ENCODE results near the gene NPLOC4.

The NPLOC4 gene

GRCh38 chr17:81646869-81647600, 10.1 kb upstream of the NPLOC4 start:
- Histone ChIP-seq H3K4me3 (ENCODE audit: low read length) (no peak overlapping the region), H3K27ac (ENCODE audit: low read length) (no peak overlapping the region), H3K9me3 (ENCODE audit: control insufficient read depth, low read depth, low read length) (no peaks in the 10 kb centered on the region), H3K9ac (ENCODE audit: low read length) (no peak overlapping the region), H3K4me1 (ENCODE audit: control insufficient read depth, low read depth, low read length) (no peaks in the 10 kb centered on the region), H3K27me3 (ENCODE audit: control insufficient read depth, insufficient read depth, low read length) (peaks cover 26% of the 10 kb centered on the region), H3K36me3 (ENCODE audit: control insufficient read depth, low read depth, low read length) (no peaks in the 10 kb centered on the region)

GRCh38 chr17:81644976-81645952, 8.4 kb upstream of the NPLOC4 start:
- no peak overlapping the region for H3K4me3 ChIP-seq (ENCODE audit: low read length)
- no peak overlapping the region for H3K27ac ChIP-seq (ENCODE audit: low read length)
- H3K36me3 ChIP-seq (ENCODE audit: control insufficient read depth, low read depth, low read length): no peaks in the 10 kb centered on the region
- H3K9ac ChIP-seq (ENCODE audit: low read length): no peak overlapping the region
- no peaks in the 10 kb centered on the region for H3K9me3 ChIP-seq (ENCODE audit: control insufficient read depth, low read depth, low read length)
- no peaks in the 10 kb centered on the region for H3K4me1 ChIP-seq (ENCODE audit: control insufficient read depth, low read depth, low read length)
- H3K27me3 ChIP-seq (ENCODE audit: control insufficient read depth, insufficient read depth, low read length): peaks cover 26% of the 10 kb centered on the region

DNA sequence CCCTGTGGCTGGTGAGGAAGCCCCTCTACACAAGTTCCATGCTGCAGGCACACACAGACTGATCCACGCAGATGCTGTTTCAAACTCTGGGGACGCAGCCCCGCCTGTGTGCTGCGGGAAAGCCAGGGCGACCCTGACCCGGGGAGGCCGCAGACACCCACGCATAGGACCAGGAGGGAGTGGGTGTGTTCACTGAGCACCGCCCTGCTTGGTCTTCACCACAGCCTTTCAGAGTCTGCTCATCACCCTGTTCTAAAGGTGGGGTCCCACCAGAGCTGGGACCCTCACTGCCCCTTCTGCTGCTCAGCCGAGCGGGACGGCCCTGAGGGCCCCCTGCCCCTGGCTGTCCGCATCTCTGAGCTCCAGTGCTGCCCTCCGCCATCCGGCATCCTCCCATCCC, 7.6 kb upstream of the NPLOC4 start:
- H3K4me1 ChIP-seq (ENCODE audit: control insufficient read depth, low read depth, low read length): no peaks in the 10 kb centered on the region
- H3K9ac ChIP-seq (ENCODE audit: low read length): no peak overlapping the region
- H3K27ac ChIP-seq (ENCODE audit: low read length): no peak overlapping the region
- H3K9me3 ChIP-seq (ENCODE audit: control insufficient read depth, low read depth, low read length): no peaks in the 10 kb centered on the region
- no peak overlapping the region for H3K4me3 ChIP-seq (ENCODE audit: low read length)
- H3K27me3 ChIP-seq (ENCODE audit: control insufficient read depth, insufficient read depth, low read length): peaks cover 26% of the 10 kb centered on the region
- H3K36me3 ChIP-seq (ENCODE audit: control insufficient read depth, low read depth, low read length): no peaks in the 10 kb centered on the region

DNA sequence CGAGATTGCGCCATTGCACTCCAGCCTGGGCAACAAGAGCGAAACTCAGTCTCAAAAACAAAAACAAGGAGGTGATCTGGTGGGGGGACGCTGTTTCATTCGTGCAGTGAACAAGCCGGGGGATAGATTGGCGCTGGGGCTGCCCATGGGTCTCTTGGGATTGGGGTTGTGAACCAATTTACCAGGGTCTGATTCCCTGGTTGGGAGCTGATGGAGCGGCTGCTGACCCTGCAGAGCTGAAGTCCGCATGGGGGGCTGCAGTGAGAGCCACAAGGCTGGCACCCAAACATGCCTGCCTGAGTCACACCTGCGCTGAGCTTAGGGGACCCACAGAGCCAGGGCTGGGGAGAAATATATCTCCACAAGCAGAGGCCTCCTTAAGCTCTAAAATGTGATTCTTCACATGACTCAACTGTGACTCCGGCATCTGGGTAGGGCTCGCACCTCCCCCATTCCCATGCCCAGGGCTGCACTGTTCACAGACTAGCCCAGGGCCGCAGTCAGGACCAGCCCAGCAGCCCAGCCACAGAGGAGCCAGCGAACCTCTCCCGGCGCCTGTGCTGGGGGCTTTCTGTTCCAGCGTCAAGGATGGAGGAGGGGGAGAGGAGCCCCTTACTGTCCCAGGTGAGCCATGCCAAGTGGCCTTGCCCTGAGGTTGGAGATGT, 5.0 kb upstream of the NPLOC4 start:
- no peak overlapping the region for H3K27ac ChIP-seq (ENCODE audit: low read length)
- no peak overlapping the region for H3K9ac ChIP-seq (ENCODE audit: low read length)
- no peak overlapping the region for H3K4me3 ChIP-seq (ENCODE audit: low read length)

DNA sequence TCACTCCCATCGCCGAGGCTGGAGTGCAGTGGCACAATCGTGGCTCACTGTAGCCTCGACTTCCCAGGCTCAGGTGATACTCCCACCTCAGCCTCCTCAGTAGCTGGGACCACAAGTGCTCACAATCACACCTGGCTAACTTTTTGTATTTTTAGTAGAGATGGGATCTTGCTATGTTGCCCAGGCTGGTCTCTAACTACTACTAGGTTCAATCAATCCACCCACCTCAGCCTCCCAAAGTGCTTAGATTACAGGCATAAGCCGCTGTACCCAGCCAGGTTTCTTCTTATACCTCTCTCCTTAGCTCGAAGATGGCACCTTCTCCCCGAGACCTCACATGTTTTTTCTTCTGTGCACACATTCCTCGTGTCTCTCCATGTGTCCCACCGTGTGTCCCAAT, 3.1 kb upstream of the NPLOC4 start:
- Histone ChIP-seq H3K4me3 (ENCODE audit: low read length) (no peak overlapping the region), H3K9ac (ENCODE audit: low read length) (no peak overlapping the region), H3K4me1 (ENCODE audit: control insufficient read depth, low read depth, low read length) (peaks cover 5% of the 10 kb centered on the region), H3K9me3 (ENCODE audit: control insufficient read depth, low read depth, low read length) (no peaks in the 10 kb centered on the region), H3K36me3 (ENCODE audit: control insufficient read depth, low read depth, low read length) (no peaks in the 10 kb centered on the region), H3K27me3 (ENCODE audit: control insufficient read depth, insufficient read depth, low read length) (no peaks in the 10 kb centered on the region), H3K27ac (ENCODE audit: low read length) (no peak overlapping the region)

More for the DNA sequence above, 5.0 kb upstream of the NPLOC4 start:
- Histone ChIP-seq H3K36me3 (ENCODE audit: control insufficient read depth, low read depth, low read length) (no peaks in the 10 kb centered on the region), H3K9me3 (ENCODE audit: control insufficient read depth, low read depth, low read length) (no peaks in the 10 kb centered on the region), H3K27me3 (ENCODE audit: control insufficient read depth, insufficient read depth, low read length) (peaks cover 3% of the 10 kb centered on the region), H3K4me1 (ENCODE audit: control insufficient read depth, low read depth, low read length) (no peaks in the 10 kb centered on the region)

- H3K9ac ChIP-seq (ENCODE audit: low read length): no peak overlapping the region
- H3K27ac ChIP-seq (ENCODE audit: low read length): no peak overlapping the region
- peaks cover 5% of the 10 kb centered on the region for H3K4me1 ChIP-seq (ENCODE audit: control insufficient read depth, low read depth, low read length)
- H3K27me3 ChIP-seq (ENCODE audit: control insufficient read depth, insufficient read depth, low read length): no peaks in the 10 kb centered on the region
- no peaks in the 10 kb centered on the region for H3K9me3 ChIP-seq (ENCODE audit: control insufficient read depth, low read depth, low read length)
- H3K36me3 ChIP-seq (ENCODE audit: control insufficient read depth, low read depth, low read length): no peaks in the 10 kb centered on the region
- no peak overlapping the region for H3K4me3 ChIP-seq (ENCODE audit: low read length)
Observed at GRCh38 chr17:81638683-81639082, 1.8 kb upstream of the NPLOC4 start.

DNA sequence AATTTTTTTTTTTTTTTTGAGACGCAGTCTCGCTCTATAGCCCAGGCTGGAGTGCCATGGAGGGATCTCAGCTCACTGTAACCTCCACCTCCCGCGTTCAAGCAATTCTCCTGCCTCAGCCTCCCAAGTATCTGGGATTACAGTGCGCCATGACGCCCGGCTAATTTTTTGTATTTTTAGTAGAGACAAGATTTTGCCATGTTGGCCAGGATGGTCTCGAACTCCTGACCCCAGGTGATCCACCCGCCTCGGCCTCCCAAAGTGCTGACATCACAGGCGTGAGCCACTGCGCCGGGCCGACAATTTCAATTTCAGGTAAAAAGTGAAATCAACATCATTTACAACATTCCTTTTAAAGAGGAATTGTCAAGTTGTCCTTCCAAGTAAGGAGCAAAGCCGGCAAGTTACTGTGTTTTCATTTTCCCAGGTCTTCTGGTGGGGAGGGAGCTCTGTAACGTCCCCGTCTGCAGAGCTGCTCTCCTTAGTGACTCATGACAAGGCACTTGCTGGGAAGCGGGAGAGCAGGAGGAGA, 873 bp downstream of the NPLOC4 start:
- H3K27ac ChIP-seq (ENCODE audit: low read length): peak overlapping the region; percentile 81
- no peaks in the 10 kb centered on the region for H3K9me3 ChIP-seq (ENCODE audit: control insufficient read depth, low read depth, low read length)
- H3K4me3 ChIP-seq (ENCODE audit: low read length): peak overlapping the region; percentile 99
- H3K36me3 ChIP-seq (ENCODE audit: control insufficient read depth, low read depth, low read length): no peaks in the 10 kb centered on the region
- peak overlapping the region; percentile 97 for H3K9ac ChIP-seq (ENCODE audit: low read length)
- H3K4me1 ChIP-seq (ENCODE audit: control insufficient read depth, low read depth, low read length): peaks cover 5% of the 10 kb centered on the region
- H3K27me3 ChIP-seq (ENCODE audit: control insufficient read depth, insufficient read depth, low read length): no peaks in the 10 kb centered on the region

DNA sequence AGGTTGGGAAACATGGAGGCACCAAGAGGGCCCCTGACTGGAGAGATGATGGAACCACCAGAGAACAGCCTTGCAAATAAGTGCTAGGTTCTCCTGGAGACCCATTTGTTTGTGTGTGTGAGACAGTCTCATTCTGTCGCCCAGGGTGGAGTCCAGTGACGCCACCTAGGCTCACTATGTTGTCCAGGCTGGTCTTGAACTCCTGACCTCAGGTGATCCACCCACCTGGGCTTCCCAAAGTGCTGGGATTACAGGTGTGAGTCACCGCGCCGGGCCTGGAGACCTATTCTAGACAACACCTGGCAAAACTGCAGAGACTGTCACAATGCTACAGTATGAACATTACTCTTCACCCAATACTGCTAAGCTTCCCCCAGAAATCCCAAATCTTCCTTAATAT, 1.5 kb downstream of the NPLOC4 start:
- no peaks in the 10 kb centered on the region for H3K9me3 ChIP-seq (ENCODE audit: control insufficient read depth, low read depth, low read length)
- no peaks in the 10 kb centered on the region for H3K36me3 ChIP-seq (ENCODE audit: control insufficient read depth, low read depth, low read length)
- no peaks in the 10 kb centered on the region for H3K27me3 ChIP-seq (ENCODE audit: control insufficient read depth, insufficient read depth, low read length)
- peaks cover 5% of the 10 kb centered on the region for H3K4me1 ChIP-seq (ENCODE audit: control insufficient read depth, low read depth, low read length)
- no peak overlapping the region for H3K9ac ChIP-seq (ENCODE audit: low read length)
- peak overlapping the region; percentile 99 for H3K4me3 ChIP-seq (ENCODE audit: low read length)
- H3K27ac ChIP-seq (ENCODE audit: low read length): no peak overlapping the region

GRCh38 chr17:81631482-81631881, 5.4 kb downstream of the NPLOC4 start:
- H3K9me3 ChIP-seq (ENCODE audit: control insufficient read depth, low read depth, low read length): no peaks in the 10 kb centered on the region
- H3K9ac ChIP-seq (ENCODE audit: low read length): no peak overlapping the region
- H3K4me1 ChIP-seq (ENCODE audit: control insufficient read depth, low read depth, low read length): peaks cover 5% of the 10 kb centered on the region
- no peak overlapping the region for H3K27ac ChIP-seq (ENCODE audit: low read length)
- H3K27me3 ChIP-seq (ENCODE audit: control insufficient read depth, insufficient read depth, low read length): no peaks in the 10 kb centered on the region
- H3K4me3 ChIP-seq (ENCODE audit: low read length): no peak overlapping the region
- peaks cover 16% of the 10 kb centered on the region for H3K36me3 ChIP-seq (ENCODE audit: control insufficient read depth, low read depth, low read length)

- Histone ChIP-seq H3K27me3 (ENCODE audit: control insufficient read depth, insufficient read depth, low read length) (no peaks in the 10 kb centered on the region), H3K9ac (ENCODE audit: low read length) (no peak overlapping the region), H3K27ac (ENCODE audit: low read length) (no peak overlapping the region), H3K4me3 (ENCODE audit: low read length) (no peak overlapping the region), H3K4me1 (ENCODE audit: control insufficient read depth, low read depth, low read length) (no peaks in the 10 kb centered on the region), H3K36me3 (ENCODE audit: control insufficient read depth, low read depth, low read length) (peaks cover 21% of the 10 kb centered on the region), H3K9me3 (ENCODE audit: control insufficient read depth, low read depth, low read length) (no peaks in the 10 kb centered on the region)
Observed at GRCh38 chr17:81630274-81630673, 6.6 kb downstream of the NPLOC4 start.

DNA sequence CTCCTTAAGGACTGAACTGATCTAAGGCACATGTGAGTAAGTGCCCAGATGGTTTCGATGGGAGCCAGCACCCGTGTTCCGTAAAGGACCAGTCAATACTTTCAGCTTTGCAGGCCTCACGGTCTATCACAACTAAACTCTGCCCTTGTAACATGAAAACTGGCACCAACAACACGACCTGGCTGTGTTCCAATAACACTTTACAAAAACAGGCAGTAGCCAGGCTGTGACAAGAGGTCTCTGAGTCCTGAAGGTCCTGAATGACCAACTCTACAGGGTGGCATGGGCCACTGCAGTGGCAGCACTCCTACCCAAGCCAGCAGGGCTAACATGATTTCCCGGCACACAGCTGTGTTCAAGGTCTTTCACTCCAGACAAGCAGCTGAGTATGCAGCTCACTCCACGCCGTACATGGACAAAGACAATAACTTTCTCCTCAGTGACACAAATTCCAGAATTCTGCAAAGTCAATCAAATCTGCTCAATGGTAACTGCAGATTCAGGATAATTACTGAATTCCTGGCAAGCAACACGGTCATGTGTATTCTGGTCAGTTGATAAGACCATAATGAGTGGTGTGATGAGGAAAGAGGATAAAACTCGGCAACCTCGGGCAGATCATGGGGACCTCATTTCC, 15.3 kb downstream of the NPLOC4 start:
- Histone ChIP-seq H3K4me3 (ENCODE audit: low read length) (no peak overlapping the region), H3K27me3 (ENCODE audit: control insufficient read depth, insufficient read depth, low read length) (no peaks in the 10 kb centered on the region), H3K27ac (ENCODE audit: low read length) (no peak overlapping the region), H3K36me3 (ENCODE audit: control insufficient read depth, low read depth, low read length) (peaks cover 64% of the 10 kb centered on the region), H3K4me1 (ENCODE audit: control insufficient read depth, low read depth, low read length) (no peaks in the 10 kb centered on the region), H3K9ac (ENCODE audit: low read length) (no peak overlapping the region), H3K9me3 (ENCODE audit: control insufficient read depth, low read depth, low read length) (no peaks in the 10 kb centered on the region)

Measured in iPS-18a (cell line).